HepG2 (cell line): ENCODE data around the gene NGF. TPM values are rescaled to one million over a fixed set of nuclear protein-coding genes. Genes with fewer than 3 reads are reported as not detected.

Experiments
- FOXA3 ChIP-seq: IDR thresholded peaks from 2 replicates; pipeline ENCODE4 v1.6.1; 2016; ENCODE audit warnings: missing genetic modification reagents, missing compliant biosample characterization
- HNRNPLL ChIP-seq: fragments of 200-400 bp; formaldehyde crosslinking; IDR thresholded peaks from 2 replicates; pipeline ENCODE4 v1.6.1; 2017; ENCODE audit warnings: mild to moderate bottlenecking, low read depth, low read length; ENCODE audit not compliant: poor library complexity, severe bottlenecking
- HOXA9 ChIP-seq: sonication (generic); formaldehyde crosslinking; IDR thresholded peaks from 2 replicates; pipeline ENCODE4 v1.8.1; 2022; ENCODE audit warnings: missing genetic modification reagents, mild to moderate bottlenecking, moderate library complexity, borderline replicate concordance
- NBN ChIP-seq: fragments of 450-650 bp; conservative IDR thresholded peaks from 2 replicates; pipeline ENCODE4 v1.6.1; 2017
- U2AF1 ChIP-seq: fragments of 200-400 bp; formaldehyde crosslinking; optimal IDR thresholded peaks from 2 replicates; pipeline ENCODE3; 2017; ENCODE audit warnings: mild to moderate bottlenecking, low read depth, low read length
- ZNF431 ChIP-seq: sonication (generic); formaldehyde crosslinking; IDR thresholded peaks from 2 replicates; pipeline ENCODE4 v1.9.0; 2022; ENCODE audit warnings: missing genetic modification reagents, low read depth, mild to moderate bottlenecking, borderline replicate concordance
- polyA plus RNA-seq, 8 experiments: library from polyadenylated mRNA; depleted of rRNA in 3 of 8; stranded (reverse) in 7 of 8; unstranded in 1 of 8; fragments of >200 nt; fragmentation: Illumina TruSeq in 4 of 8; extraction: Trizol in 4 of 8; gene quantifications; 2 replicates each; pipeline versions ENCODE4 v1.2.1 to v1.2.3, GENCODE V29; 2011 to 2016; ENCODE audit warnings: low read depth in 4 of 8, missing spikeins in 1 of 8, mixed read lengths in 1 of 8; ENCODE audit not compliant: insufficient read depth in 1 of 8
- total RNA-seq, 5 experiments: library from RNA; depleted of rRNA; stranded (reverse); fragments of >200 nt; fragmentation: Illumina TruSeq; extraction: Trizol; gene quantifications; 2 replicates each; pipeline ENCODE4 v1.2.3, GENCODE V29; 2016; ENCODE audit warnings: low read depth in 1 of 5
- TF ChIP-seq, protein P1 (sequence below): sonication (generic); formaldehyde crosslinking; IDR thresholded peaks from 2 replicates; pipeline ENCODE4 v1.5.1; 2020; ENCODE audit warnings: missing genetic modification reagents, mild to moderate bottlenecking, borderline replicate concordance
- TF ChIP-seq, protein P2 (sequence below): sonication (generic); formaldehyde crosslinking; IDR thresholded peaks from 2 replicates; pipeline ENCODE4 v1.5.1; 2020; ENCODE audit warnings: mild to moderate bottlenecking, missing genetic modification reagents, moderate library complexity
- TF ChIP-seq, protein P3 (sequence below): sonication (generic); formaldehyde crosslinking; IDR thresholded peaks from 2 replicates; pipeline ENCODE4 v1.5.1; 2020; ENCODE audit warnings: mild to moderate bottlenecking, moderate library complexity, missing genetic modification reagents
- TF ChIP-seq, protein P4 (sequence below): sonication (generic); formaldehyde crosslinking; IDR thresholded peaks from 2 replicates; pipeline ENCODE4 v1.4.0; 2020; ENCODE audit warnings: missing genetic modification reagents; ENCODE audit errors: not compliant biosample characterization
- TF ChIP-seq, protein P5 (sequence below): IDR thresholded peaks from 2 replicates; pipeline ENCODE4 v1.6.1; 2016; ENCODE audit warnings: missing compliant biosample characterization, missing genetic modification reagents, borderline replicate concordance

NGF gene
- total and polyA plus RNA-seq, 2 of the 13 experiments (the other 11 are each of a cell fraction or from before 2014, with no cell fraction given) = not detected

DNA sequence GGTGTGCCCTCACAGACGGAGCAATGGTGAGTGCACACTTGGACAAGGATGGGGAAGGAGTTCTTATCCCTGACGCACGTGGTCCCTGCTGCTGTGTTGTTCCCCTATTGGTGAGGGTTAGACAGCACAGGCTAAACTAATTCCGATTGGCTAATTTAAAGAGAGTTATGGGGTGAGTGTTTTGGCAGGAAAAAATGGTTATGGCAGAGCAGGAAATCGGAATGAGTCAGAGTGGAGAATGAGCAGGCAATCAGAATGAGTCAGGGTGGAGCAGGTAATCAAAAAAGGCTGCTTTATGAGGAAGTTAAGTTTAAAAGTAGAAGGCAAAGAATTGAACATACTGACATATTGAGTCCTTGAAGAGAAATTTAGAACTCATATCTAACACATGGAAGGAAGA, 100.5 kb downstream of the NGF start (continued):
- TF ChIP-seq, protein P1, sequence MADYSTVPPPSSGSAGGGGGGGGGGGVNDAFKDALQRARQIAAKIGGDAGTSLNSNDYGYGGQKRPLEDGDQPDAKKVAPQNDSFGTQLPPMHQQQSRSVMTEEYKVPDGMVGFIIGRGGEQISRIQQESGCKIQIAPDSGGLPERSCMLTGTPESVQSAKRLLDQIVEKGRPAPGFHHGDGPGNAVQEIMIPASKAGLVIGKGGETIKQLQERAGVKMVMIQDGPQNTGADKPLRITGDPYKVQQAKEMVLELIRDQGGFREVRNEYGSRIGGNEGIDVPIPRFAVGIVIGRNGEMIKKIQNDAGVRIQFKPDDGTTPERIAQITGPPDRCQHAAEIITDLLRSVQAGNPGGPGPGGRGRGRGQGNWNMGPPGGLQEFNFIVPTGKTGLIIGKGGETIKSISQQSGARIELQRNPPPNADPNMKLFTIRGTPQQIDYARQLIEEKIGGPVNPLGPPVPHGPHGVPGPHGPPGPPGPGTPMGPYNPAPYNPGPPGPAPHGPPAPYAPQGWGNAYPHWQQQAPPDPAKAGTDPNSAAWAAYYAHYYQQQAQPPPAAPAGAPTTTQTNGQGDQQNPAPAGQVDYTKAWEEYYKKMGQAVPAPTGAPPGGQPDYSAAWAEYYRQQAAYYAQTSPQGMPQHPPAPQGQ (CRISPR knock-in tag) = no peak
- no peak for TF ChIP-seq FOXA3
- TF ChIP-seq HOXA9 = no peak
- TF ChIP-seq ZNF431 (CRISPR knock-in tag) = no peak
- TF ChIP-seq, protein P2, sequence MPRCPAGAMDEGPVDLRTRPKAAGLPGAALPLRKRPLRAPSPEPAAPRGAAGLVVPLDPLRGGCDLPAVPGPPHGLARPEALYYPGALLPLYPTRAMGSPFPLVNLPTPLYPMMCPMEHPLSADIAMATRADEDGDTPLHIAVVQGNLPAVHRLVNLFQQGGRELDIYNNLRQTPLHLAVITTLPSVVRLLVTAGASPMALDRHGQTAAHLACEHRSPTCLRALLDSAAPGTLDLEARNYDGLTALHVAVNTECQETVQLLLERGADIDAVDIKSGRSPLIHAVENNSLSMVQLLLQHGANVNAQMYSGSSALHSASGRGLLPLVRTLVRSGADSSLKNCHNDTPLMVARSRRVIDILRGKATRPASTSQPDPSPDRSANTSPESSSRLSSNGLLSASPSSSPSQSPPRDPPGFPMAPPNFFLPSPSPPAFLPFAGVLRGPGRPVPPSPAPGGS (CRISPR knock-in tag) = no peak
- TF ChIP-seq, protein P3, sequence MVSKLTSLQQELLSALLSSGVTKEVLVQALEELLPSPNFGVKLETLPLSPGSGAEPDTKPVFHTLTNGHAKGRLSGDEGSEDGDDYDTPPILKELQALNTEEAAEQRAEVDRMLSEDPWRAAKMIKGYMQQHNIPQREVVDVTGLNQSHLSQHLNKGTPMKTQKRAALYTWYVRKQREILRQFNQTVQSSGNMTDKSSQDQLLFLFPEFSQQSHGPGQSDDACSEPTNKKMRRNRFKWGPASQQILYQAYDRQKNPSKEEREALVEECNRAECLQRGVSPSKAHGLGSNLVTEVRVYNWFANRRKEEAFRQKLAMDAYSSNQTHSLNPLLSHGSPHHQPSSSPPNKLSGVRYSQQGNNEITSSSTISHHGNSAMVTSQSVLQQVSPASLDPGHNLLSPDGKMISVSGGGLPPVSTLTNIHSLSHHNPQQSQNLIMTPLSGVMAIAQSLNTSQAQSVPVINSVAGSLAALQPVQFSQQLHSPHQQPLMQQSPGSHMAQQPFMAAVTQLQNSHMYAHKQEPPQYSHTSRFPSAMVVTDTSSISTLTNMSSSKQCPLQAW = no peak
- TF ChIP-seq U2AF1 = no peak
- no peak for TF ChIP-seq NBN
- TF ChIP-seq, protein P4, sequence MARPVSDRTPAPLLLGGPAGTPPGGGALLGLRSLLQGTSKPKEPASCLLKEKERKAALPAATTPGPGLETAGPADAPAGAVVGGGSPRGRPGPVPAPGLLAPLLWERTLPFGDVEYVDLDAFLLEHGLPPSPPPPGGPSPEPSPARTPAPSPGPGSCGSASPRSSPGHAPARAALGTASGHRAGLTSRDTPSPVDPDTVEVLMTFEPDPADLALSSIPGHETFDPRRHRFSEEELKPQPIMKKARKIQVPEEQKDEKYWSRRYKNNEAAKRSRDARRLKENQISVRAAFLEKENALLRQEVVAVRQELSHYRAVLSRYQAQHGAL (CRISPR knock-in tag) = no peak
- no peak for TF ChIP-seq HNRNPLL
- TF ChIP-seq, protein P5, sequence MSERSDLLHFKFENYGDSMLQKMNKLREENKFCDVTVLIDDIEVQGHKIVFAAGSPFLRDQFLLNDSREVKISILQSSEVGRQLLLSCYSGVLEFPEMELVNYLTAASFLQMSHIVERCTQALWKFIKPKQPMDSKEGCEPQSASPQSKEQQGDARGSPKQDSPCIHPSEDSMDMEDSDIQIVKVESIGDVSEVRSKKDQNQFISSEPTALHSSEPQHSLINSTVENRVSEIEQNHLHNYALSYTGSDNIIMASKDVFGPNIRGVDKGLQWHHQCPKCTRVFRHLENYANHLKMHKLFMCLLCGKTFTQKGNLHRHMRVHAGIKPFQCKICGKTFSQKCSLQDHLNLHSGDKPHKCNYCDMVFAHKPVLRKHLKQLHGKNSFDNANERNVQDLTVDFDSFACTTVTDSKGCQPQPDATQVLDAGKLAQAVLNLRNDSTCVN (CRISPR knock-in tag) = no peak
